GM18511 (cell line): ENCODE results near the gene UBAC1.
"Not testable (repeated sequence)": the region's sequence is repeated elsewhere in the genome, so short reads cannot be mapped to it uniquely, and the experiment has no call there.

Experiments
- ATAC-seq: cut with Tn5 transposase; IDR thresholded peaks from one replicate; pipeline ENCODE4 v1.9.1; 2021; ENCODE audit warnings: mild to moderate bottlenecking, moderate library complexity; ENCODE audit not compliant: unreplicated experiment

UBAC1 gene

DNA sequence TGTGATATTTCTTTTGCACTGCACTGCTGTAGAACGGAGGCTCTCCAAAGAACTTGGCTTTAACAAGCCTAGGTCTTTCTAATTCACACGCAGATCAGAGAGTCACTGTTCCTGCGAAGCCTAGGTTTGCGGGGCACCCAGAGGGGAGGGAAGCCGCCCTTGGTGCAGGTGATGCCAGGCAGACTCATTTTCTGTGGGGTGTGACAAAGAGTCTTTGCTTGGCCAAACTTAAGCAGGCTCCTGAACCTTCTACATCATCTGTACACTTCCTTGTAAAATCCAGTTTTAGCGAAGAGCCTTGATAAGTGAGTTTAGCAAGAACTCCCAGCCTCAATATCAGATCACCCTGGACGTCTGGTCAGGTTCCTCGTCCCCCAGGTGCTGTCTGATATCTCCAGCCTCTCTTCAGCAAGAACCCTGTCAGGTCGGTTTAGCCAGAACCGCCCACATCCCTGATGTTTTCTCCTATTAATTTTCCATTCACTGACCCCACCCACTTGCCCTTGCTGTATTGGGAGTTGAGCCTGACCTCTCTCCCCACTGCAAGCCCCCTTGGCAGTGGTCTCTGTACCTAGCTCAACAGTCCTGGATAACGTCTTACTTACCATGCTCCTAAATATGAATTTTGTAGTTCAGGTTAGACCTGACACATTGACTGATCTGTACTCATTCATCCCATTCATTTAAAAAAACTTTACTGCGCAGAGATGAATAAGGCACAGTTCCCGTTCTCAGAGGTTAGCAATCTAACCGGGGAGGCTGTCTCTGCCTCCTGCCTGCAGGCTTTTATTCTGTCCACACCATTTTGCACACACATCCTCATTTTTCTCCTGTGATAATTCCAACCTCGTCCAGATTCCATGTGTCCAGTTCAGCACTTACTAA, 880 bp upstream of the UBAC1 start:
- no peak for ATAC-seq

DNA sequence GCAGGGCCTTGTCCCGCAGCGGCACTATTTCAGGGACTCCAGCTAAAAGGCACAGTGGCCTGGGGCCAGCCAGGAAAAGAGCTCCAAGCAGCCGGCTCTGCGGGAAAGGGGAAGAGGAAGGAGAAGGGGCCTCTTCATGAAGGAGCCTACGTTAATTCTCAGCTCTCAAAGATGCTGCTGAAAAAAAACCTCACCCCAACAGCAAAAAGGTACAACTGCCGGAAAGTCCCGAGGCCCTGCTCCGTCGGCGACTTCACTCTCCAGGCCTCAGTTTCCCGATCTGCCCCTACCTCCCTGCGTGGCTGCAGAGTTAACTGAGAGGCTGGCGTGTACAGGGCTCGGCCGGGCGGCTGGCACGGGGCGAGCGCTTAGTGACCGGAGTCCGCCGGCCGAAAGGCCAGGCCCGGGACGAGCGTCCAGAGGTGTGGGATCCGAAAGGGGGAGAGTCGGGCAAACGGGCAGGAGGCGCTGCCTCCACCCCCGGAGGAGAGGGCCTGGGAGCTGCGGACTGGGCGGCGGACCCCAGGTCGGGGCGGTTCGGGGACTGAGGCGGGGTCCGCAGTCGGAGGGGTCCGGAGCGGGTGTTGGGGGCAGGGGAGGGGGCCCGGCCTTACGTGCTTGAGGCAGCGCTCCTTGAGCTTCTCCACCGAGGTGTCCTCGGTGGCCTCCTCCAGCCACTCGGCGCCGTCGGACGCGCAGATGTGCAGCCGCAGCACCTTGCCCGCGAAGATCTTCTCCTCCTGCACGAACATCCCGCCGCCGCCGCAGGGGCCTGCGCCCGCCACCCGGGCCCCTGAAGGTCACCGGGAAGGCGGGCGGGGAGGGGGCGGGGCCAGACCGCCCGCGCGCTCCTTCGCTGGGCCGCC, 529 bp downstream of the UBAC1 start:
- ATAC-seq = no peak

DNA sequence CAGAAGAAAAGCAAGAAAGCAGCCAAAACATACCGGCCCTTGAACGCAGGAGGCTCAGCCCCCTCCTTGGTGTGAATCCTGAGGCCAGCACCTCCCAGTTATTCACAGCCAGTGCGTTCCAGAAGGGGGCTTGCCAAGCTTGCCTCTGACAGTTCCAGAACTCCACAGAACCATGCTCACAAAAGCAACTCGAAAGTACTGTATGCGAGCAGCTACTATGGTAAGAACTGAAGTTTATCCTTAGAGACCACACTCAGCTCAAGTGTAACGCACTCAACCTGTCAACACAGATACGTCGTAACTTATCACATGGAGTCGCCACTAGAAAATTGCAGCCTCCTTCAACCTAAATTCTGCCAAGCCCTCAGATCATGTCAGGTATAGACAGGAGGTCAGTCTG, 1.4 kb downstream of the UBAC1 start:
- ATAC-seq = no peak

DNA sequence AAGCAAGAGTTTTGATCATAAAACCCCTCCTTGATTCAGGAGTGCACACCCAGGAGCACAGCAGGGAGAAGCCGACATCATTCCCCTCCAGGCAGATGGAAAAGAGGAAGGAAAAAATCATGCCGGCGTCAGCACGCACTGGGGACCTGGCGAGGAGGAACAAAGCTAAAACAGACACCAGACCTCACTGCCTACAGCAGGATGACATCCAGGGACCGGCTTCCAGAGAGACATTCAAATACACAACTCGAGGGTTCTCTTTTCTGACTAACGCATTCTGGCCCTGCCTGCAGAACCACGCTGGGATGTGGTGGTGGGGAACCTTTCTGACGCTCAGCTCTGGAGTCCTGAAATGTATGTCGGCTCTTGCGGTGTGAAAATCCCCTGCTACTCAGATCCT, 2.7 kb downstream of the UBAC1 start:
- no peak for ATAC-seq

DNA sequence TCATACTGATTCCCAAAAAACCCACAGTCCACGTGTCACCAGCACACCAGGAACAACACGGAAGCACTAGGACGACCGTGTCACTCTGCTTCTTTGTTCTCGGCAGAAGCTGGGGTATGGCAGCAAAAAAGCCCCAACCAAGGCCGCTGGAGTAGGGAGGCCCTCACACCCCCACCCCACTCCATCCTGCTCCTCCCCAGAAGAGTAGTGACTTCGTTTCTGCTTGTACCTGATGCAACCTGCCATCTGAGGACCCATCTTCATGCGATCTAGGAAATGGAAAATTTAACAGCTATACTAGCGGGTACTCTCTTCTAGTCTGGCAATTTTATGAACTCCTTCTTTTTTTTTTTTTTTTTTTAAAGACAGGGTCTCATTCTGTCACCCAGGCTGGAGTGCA, 3.7 kb downstream of the UBAC1 start:
- no peak for ATAC-seq

DNA sequence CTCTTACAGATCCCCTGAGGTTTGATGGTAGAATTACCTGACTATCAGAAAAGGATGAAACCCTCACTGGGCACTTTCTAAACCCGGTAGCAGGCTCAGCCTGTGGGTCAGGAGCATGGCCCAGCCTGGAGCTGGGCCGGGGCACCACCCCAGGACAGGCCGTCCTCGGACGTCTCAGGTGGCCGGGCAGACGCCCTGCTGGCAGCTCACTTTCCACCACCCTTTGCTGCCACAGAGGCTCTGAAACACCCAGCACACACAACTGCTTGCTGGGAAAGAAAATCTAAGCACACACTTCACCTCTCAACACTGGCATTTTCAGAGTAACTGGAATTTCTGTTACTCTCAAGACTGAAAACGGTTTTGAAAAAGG, 4.4 kb downstream of the UBAC1 start:
- no peak for ATAC-seq

DNA sequence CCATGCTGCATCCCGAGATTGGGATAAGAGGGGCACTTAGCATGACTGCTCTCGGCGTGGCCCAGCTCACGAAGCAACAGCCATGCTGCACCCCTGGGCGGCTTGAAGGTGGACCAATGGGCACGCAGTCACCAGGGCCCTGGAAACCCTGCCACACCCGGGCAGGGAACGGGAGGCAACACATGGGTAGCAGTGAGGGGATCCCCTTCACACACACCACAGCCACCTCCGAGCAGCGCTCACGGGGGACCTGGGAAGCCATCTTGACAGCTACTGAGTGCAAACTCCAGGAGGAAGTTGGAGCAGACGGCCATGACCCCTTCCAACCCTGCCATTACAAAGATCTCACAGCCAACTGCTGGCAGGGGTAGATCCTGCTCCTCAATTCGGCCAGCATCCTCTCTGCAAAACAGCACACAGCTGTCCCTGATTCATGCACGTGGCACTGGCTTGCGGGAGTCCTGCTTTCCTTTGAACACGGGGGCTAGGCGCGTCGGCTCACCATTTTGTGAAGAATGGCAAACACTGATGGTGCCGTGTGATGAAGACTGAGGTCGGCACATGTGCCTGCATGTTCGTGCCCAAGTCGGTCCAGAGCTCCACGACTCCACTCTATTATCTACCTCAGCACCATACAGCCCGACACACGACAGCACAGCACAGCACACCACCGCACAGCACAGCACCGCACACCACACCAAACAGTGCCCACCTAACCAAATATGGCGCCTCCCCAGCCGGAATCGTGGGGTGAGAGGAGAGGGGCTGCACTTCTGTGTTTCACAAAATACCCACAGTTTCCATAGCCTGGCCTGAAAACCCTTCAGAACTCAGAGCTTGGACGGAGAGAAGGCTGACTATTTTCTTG, 5.0 kb downstream of the UBAC1 start:
- no peak for ATAC-seq

DNA sequence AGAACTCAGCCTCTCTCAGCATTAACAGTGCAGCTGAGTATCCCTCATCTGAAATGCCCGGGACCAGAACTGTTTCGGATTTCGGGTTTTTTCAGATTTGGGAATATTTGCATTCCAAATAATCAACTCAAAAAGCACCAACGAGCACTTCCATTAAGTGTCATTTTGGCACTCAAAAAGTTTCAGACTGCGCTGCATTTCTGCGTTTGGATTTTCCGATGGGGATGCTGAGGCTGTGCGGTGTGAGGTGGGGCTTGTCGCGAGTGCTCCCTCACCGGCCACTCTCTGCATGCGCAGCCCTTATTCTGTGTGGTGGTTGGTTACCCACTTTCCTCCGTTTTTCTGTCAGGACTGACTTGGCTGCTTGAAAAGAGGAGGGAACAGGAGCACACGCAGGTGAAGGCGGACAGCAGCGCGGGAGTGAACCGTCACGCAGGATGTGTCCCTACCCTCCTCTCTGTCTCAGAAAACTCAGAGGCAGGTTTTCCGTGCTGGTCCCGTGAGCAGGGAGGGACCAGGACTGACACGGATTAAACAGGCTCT, 8.4 kb downstream of the UBAC1 start:
- ATAC-seq = no peak

DNA sequence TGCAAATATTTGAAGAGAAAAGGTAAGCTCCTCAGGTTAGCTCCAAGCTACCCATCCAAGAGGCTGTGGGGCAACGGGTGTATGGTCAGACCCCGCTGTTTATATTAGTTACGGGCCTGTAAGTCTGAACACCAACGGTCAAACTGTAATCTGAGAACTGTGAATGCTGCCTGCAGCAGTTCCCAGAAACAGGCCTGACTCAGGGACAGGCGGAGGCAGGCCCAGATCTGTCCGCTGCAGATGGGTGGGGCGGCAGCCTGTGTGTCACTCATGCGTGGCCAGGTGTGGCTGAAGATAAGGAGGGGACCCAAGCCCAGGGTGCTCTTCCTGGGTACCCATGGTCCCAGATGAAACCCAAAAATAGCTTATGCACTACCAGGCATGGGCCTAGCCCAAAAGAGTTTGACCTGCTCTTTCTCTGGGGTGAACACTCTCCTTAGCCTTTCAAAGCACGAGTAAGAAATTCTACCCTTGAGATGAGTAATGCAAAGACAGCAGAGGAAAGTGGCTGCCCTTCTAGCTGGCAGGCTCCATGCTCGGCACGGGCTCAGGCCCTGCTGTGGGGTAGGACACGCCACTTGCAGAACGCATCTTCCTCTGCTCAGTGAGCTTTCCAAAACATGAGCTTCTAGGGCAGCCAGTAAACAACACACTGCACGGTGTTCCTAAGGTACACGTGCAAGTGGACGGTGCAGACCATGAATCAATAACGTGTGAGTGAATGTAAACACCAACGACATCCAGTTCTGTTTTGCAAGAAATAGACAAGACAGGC, 9.1 kb downstream of the UBAC1 start:
- ATAC-seq = no peak

DNA sequence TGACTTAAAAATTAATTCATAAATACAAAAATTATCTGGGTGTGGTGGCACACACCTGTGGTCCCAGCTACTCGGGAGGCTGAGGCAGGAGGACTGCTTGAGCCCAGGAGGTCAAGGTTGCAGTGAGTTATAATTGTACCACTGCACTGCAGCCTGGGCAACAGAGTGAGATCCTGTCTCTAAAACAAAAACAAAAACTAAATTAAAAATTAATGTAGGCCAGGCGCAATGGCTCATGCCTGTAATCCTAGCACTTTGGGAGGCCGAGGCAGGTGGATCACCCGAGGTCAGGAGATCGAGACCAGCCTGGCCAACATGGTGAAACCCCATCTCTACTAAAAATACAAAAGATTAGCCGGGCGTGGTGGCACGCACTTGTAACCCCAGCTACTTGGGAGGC, 9.9 kb downstream of the UBAC1 start:
- ATAC-seq = not testable (repeated sequence)

DNA sequence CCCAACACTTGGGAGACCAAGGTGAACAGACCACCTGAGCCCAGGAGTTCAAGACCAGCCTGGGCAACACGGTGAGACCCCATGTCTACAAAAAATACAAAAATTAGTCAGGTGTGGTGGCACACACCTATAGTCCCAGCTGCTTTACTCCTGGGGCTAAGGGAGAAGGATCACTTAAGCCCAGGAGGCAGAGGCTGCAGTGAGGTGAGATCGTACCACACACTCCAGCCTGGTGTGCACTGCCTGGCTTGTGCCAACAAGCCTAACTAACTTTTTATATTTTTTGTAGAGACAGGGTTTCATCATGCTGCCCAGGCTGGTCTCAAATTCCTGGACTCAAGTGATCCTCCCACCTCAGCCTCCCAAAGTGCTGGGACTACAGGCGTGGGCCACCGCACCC, 10.3 kb downstream of the UBAC1 start:
- ATAC-seq = not testable (repeated sequence)

DNA sequence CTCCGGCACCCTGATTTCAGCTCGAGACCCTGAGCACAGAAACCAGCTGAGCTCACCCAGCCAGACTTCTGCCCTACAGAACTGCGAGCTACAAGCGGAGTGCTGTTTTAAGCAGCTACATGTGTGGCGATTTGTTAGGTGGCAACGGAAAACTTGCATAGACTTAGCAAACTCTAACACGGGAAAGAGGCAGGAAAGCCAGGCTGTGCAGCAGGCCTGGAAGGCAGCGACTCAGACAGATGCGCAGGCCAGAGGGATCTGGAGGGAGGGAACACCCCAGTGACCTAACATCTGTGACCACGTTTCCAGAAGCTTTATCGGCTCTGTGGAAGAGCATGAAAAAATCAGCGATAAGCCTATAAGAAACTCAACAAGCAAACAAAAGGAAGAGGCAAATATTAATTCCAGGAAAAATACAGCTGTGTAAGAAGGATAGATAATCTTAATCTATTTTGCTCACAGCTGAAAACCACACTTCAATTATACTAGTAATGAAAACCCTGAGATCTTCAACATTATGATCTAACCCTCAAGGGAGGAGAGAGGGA, 11.0 kb downstream of the UBAC1 start:
- ATAC-seq = no peak

DNA sequence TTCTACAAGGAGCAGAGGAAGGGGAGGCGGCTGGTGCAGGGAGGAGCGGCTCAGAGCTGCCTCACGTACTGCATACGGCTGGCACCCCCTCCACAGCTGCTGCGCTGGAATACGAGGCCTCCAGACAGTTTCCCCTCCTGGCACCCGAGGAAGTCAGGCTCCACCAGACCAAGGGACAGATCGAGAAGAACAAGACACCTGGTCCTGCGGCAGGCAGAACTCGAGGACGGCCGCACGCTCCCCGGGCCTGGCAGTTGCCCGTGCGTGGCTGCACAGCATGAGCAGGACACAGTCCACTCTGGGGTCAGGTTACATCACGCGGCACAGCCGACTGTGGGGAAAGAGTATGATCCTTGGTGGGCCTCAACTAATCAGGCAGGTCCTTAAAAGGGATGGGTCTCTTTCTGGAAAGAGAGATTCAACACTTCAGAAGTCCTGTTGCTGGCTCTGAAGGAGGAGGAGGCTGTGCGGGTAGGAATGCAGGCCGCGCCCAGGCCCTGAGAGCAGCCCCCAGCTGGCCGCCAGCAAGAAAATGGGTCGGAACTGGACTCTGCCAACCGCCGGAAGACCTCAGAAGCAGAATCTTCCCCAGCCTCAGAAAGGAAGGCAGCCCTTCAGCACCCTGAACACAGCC, 11.6 kb downstream of the UBAC1 start:
- ATAC-seq = no peak

DNA sequence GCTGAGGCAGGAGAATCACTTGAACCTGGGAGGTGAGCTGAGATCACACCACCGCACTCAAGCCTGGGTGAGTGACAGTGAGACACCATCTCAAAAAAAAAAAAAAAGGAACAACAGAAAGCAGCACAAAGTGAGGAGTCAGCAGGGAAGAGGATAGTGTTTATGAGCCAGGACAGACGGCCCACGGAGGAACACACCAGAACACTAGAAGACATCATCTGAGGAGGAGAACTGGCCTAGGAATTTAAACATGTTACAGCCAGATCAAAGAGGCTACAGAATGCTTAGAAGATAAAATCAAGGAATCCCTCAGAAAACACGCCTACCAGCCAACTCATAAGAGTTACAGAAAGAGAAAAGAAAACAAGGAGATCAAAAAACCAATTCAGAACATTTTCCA, 12.2 kb downstream of the UBAC1 start:
- ATAC-seq = no peak

DNA sequence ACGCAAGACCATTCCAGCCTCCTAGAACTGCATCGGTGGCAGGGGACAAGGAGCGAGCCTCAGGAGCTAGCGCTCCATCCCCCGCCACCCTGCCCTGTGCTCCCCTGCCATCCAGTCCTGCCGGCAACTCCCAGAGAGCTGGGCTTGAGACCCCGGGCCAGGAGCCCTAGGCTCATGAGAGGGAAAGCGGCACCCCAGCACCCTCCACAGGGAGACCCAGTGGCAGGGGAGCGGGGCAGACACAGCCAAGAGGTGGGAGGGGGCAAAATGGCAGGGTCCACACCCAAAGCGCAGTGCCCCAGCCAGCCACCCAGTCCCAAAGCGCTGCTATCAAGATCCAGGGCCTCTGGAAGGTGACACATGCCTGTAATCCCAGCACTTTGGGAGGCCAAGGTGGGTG, 12.7 kb downstream of the UBAC1 start:
- ATAC-seq = no peak

DNA sequence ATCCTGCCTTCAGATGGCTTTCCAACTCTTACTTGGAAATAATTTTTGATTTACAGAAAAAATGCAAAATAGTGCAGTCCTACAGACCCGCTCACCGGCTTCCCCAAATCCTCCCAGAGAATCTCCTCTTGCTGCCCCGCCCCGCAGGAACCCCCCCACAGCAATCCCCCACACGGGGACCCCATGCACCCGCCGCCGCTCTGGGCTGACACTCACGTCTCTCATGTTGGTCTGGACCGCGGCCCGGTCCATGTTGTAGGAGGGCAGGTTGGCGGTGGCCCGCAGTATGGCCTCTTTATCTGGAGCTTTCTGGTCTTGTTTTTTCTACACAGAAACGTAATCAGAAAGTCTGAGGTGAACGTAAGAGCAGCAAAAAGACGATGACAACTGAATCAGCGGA, 13.6 kb downstream of the UBAC1 start:
- no peak for ATAC-seq

DNA sequence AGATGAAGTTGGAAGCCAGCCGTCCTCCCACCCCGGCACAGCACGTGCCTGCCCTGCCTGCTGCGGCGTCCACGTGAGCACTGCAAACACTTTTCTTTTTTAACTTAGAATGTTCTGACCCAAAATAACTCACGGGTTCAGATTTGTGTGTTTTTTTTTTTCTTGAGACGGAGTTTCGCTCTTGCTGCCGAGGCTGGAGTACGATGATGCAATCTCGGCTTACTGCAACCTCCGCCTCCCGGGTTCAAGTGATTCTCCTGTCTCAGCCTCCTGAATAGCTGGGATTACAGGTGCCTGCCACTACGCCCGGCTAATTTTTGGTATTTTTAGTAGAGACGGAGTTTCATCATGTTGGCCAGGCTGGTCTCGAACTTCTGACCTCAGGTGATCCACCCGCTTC, 14.1 kb downstream of the UBAC1 start:
- ATAC-seq = not testable (repeated sequence)

DNA sequence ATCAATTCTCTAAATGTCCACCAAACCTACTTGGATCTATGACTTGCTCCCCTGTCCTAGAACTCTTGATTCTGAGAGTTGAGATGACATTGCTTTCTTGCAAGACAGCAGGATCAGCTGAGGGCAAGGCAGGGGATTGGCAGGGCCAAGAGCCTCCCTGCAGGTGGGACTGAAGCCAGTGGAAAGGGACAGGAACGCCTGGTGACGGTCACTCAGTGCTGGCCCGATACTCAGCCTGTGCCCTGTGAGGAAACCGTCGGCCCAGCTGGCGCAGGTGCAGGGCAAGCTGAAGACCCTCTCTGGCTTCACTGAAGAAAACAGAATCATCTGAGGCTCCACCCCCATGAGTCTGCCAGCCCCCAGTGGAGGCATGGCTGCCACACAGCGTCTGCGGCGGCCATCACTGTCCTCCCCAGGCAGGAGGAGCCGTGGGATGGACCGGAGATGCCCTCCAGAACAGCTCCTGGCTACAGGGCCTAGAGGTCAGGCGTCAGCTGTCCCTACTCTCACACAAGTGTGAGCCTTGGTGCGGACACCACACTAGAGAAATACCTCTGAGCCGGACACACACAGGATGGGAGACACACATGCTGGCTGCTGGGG, 14.7 kb downstream of the UBAC1 start:
- ATAC-seq = no peak

DNA sequence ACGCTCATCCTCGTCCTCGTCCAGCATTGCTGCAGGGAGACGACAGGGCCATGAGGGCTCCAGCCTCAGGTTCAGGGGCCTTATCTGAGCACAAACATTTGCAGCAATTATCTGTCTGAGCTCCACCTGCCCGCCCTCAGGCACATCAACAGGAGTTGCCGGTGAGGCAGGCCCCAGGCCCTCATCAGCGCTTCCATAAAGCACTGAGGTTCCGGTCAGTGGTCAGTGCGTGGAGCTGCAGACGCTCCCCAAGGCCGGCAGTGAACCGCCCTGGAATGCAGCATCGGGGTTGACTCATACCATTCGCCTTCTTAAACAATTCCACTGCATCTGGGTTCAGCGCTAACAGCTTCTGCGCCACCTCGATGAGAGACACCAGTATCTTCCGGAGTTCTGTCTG, 15.2 kb downstream of the UBAC1 start:
- no peak for ATAC-seq
